ENCODE results near the gene GTF2H3.

DNA sequence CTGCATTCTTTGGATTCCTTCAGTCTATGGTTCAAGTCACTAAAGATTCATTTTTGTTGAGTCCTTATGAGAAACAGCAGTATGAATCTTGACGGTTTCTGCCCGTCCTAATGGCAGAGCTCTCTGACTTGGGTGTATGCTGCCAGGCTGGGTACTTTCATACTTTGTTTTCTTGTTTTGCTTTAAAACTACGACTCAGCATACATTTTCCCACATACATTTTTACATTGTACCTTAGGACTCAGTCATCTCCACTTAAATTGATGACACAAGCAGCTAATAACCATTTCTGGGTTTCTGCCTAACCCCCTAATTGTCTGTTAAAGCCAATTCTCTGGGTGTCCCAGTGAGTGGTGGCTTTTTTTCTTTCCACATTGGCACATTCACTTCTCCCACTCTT, 36.5 kb upstream of the GTF2H3 start:
- TF ChIP-seq, protein P1, sequence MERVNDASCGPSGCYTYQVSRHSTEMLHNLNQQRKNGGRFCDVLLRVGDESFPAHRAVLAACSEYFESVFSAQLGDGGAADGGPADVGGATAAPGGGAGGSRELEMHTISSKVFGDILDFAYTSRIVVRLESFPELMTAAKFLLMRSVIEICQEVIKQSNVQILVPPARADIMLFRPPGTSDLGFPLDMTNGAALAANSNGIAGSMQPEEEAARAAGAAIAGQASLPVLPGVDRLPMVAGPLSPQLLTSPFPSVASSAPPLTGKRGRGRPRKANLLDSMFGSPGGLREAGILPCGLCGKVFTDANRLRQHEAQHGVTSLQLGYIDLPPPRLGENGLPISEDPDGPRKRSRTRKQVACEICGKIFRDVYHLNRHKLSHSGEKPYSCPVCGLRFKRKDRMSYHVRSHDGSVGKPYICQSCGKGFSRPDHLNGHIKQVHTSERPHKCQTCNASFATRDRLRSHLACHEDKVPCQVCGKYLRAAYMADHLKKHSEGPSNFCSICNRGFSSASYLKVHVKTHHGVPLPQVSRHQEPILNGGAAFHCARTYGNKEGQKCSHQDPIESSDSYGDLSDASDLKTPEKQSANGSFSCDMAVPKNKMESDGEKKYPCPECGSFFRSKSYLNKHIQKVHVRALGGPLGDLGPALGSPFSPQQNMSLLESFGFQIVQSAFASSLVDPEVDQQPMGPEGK (CRISPR knock-in tag; IDR thresholded peaks at IDR 0.05; ENCODE audit: borderline replicate concordance) = no peak
- TF ChIP-seq PPARA (CRISPR knock-in tag; IDR thresholded peaks at IDR 0.05; ENCODE audit: borderline replicate concordance) (no peak), RARB (CRISPR knock-in tag; IDR thresholded peaks at IDR 0.05) (no peak), ZFP3 (CRISPR knock-in tag; IDR thresholded peaks at IDR 0.05) (no peak), CSDC2 (CRISPR knock-in tag; IDR thresholded peaks at IDR 0.05) (no peak)

Data from SK-N-SH treated with all-trans-retinoic acid at 6 μM for 48 hours (cell line).